Mesodermal cell (in vitro differentiated cells): ENCODE data around the gene PDE2A.

Source experiments
- H3K27ac ChIP-seq: 2 replicates; pipeline ENCODE4 v1.7.0; 2013; ENCODE audit warnings: mild to moderate bottlenecking, low read depth, low read length, moderate library complexity; ENCODE audit not compliant: severe bottlenecking
- H3K36me3 ChIP-seq: 2 replicates; pipeline ENCODE4 v1.7.1; 2013; ENCODE audit warnings: mild to moderate bottlenecking, low read length, moderate library complexity; ENCODE audit not compliant: control insufficient read depth, insufficient read depth
- H3K4me1 ChIP-seq: one replicate; pipeline ENCODE4 v1.7.1; 2013; ENCODE audit warnings: mild to moderate bottlenecking, low read length; ENCODE audit not compliant: insufficient read depth, control insufficient read depth, poor library complexity, severe bottlenecking
- H3K4me3 ChIP-seq: 2 replicates; pipeline ENCODE4 v1.7.0; 2013; ENCODE audit warnings: low read length, control low read depth, mild to moderate bottlenecking; ENCODE audit not compliant: insufficient read depth, poor library complexity, severe bottlenecking; ENCODE audit errors: extremely low read depth
- H3K9me3 ChIP-seq: 2 replicates; pipeline ENCODE4 v1.7.1; 2013; ENCODE audit warnings: mild to moderate bottlenecking, low read length, moderate library complexity; ENCODE audit not compliant: control insufficient read depth
- WGBS, 2 experiments: methylation state at CpG; one replicate each; pipeline ENCODE4 v1.1.5; 2013; ENCODE audit warnings: missing lambda C conversion rate in 2 of 2; ENCODE audit not compliant: insufficient coverage in 2 of 2; 5-methylcytosine and 5-hydroxymethylcytosine counted together

The PDE2A gene

DNA sequence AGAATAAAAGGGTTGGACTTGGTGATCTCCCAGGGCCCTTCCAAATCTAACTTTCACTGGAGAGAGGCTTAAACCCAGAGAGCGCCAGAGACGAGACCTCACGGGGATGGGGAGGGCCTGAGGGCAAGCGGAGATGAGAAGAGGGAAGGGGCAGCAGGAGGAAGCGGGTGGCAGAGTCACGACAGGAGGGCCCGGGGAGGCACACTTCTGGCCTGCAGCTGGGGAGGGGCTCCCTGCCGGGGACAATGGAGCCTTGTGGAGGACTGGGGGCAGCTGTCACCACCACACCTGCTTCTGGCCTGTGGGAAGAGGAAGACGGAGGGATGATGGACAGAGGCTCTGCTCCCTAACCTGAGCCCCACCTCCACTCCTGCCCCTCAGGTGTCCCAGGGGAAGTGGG is 40.2 kb downstream of the PDE2A start:
- H3K4me3 ChIP-seq: no peak overlapping the region
- no peak overlapping the region for H3K27ac ChIP-seq
- WGBS, 2 experiments: 68 to 93% methylated on average over 4 to 8 of the region's 9 CpGs
- no peaks in the 10 kb centered on the region for H3K36me3 ChIP-seq
- H3K4me1 ChIP-seq: peaks cover 46% of the 10 kb centered on the region
- H3K9me3 ChIP-seq: no peaks in the 10 kb centered on the region

- WGBS, 2 experiments: 60 to 92% methylated on average over 1 to 4 of the region's 4 CpGs
- Histone ChIP-seq H3K9me3 (no peaks in the 10 kb centered on the region), H3K27ac (peak overlapping the region; percentile 66)
Measured at GRCh38 chr11:72633068-72633467, 41.2 kb downstream of the PDE2A start.

GRCh38 chr11:72631806-72632731 is 42.2 kb downstream of the PDE2A start:
- 74 to 88% methylated on average over 12 to 17 of the region's 18 CpGs for WGBS, 2 experiments
- peak overlapping the region; percentile 66 for H3K27ac ChIP-seq
- H3K9me3 ChIP-seq: no peaks in the 10 kb centered on the region
- H3K4me1 ChIP-seq: peaks cover 40% of the 10 kb centered on the region
- H3K36me3 ChIP-seq: no peaks in the 10 kb centered on the region
- H3K4me3 ChIP-seq: no peak overlapping the region

More at GRCh38 chr11:72633068-72633467, 41.2 kb downstream of the PDE2A start:
- no peaks in the 10 kb centered on the region for H3K36me3 ChIP-seq
- H3K4me3 ChIP-seq: no peak overlapping the region
- peaks cover 46% of the 10 kb centered on the region for H3K4me1 ChIP-seq

- H3K4me1 ChIP-seq: peaks cover 38% of the 10 kb centered on the region
- no peak overlapping the region for H3K4me3 ChIP-seq
- H3K9me3 ChIP-seq: no peaks in the 10 kb centered on the region
- H3K27ac ChIP-seq: no peak overlapping the region
- 90 to 92% methylated on average over 15 to 16 of the region's 16 CpGs for WGBS, 2 experiments
- no peaks in the 10 kb centered on the region for H3K36me3 ChIP-seq
Measured at GRCh38 chr11:72630104-72630852, 43.9 kb downstream of the PDE2A start.

- Histone ChIP-seq H3K27ac (no peak overlapping the region), H3K36me3 (no peaks in the 10 kb centered on the region), H3K4me1 (peaks cover 35% of the 10 kb centered on the region), H3K4me3 (no peak overlapping the region), H3K9me3 (no peaks in the 10 kb centered on the region)
- 89 to 93% methylated on average over 4 to 5 of the region's 5 CpGs for WGBS, 2 experiments
Measured at GRCh38 chr11:72629266-72629665, 45.0 kb downstream of the PDE2A start.

DNA sequence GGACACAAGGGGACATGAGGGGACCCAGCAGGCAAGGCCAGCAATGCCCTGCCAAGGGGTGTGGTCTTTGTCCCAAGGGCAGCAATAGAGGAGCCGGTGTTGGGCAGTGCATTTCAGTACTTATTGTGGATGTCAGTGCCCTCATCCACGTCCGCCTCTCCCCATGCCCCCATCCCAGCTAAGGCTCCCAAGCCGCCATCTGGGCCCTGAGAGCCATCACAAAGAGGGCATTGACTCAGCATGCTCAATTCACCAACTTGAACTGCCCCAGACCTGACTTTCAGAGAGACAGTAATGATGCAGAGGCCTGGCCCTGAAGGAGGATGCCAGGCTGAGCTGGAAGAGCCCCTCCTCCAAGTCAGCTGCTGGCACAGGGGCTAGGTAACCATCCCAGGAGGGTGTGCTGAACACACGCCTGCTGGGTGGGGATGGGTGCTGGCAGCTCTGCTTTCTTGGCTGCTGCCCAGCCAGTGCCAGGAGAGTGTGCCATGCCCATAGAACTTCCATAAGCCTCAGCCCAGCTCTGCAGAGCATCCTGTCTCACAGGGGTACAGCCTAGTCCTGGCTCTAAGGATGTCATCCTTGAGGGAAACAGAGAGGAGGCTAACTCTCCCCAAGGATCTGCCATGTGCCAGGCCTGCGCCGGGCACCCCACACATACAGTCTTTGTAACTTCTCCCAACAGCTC is 46.5 kb downstream of the PDE2A start:
- Histone ChIP-seq H3K36me3 (no peaks in the 10 kb centered on the region), H3K4me3 (no peak overlapping the region), H3K9me3 (no peaks in the 10 kb centered on the region), H3K27ac (no peak overlapping the region), H3K4me1 (peaks cover 27% of the 10 kb centered on the region)
- WGBS, 2 experiments: 90 to 100% methylated on average over 3 of the region's 7 CpGs

DNA sequence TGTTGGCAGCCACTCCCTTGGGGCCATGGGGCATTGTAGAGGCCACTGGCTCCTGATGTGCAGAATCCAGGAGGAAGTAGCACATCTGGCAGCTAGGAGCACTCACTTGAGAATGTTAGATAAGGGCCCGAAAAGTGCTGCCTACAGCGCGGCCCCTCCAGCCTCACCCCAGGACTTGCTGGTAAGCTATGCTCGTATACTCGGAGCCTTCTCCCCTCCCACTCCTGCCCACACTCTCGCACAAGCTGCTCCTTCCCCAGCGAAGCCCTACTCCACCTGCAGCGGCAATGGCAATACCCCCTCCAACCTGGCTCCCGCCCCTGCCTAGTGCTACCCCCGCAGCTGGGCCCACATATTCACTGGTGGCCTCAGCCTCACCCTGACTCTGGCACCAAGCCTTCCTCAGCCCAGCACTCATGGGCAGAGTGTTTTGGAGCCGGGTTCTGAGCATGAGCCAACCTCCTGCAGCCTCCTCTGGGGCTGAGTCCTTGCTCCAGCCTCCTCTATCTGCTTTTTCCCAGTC is 47.7 kb downstream of the PDE2A start:
- H3K27ac ChIP-seq: no peak overlapping the region
- WGBS, 2 experiments: 82 to 92% methylated on average over 8 to 11 of the region's 11 CpGs
- no peaks in the 10 kb centered on the region for H3K9me3 ChIP-seq

DNA sequence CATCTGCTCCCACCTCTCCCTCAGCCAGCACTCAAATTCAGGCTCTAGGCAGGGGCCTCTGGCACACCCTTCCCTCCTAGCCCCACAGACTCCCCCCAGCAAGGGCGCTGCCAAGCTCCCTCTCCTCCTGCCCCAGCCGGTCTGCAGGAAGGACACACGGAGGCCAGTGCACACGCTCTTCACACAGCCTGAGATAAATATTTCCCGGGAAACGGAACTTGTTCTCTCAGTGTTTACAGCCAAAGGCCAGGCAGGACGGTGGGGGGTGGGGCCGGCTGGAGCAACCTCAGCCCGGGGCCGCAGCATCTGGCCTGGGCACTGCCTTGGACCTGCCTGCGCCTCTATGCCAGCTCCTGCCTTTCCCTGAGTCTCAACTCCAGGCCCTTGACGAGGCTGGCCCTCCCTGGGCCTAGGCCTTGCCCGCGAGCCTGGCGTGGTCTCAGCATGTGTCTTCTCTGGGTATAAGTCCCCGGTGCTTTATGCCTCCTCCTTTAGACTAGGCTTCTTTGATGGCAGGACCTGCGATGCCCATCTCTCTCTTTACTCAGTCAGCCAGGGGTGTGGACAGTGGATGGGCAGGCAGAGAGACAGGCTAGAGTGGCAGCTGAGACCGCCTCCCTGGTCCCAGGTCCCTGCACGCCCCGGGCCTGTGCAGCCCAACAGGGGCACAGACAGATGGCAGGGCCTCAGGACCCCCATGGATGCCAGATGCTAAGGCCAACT is 48.4 kb downstream of the PDE2A start:
- Histone ChIP-seq H3K36me3 (no peaks in the 10 kb centered on the region), H3K27ac (peak overlapping the region; percentile 33), H3K4me3 (no peak overlapping the region), H3K4me1 (peaks cover 14% of the 10 kb centered on the region), H3K9me3 (no peaks in the 10 kb centered on the region)
- 64 to 78% methylated on average over 11 to 20 of the region's 20 CpGs for WGBS, 2 experiments

More for the DNA sequence above, 47.7 kb downstream of the PDE2A start:
- Histone ChIP-seq H3K36me3 (no peaks in the 10 kb centered on the region), H3K4me1 (peaks cover 17% of the 10 kb centered on the region), H3K4me3 (no peak overlapping the region)

DNA sequence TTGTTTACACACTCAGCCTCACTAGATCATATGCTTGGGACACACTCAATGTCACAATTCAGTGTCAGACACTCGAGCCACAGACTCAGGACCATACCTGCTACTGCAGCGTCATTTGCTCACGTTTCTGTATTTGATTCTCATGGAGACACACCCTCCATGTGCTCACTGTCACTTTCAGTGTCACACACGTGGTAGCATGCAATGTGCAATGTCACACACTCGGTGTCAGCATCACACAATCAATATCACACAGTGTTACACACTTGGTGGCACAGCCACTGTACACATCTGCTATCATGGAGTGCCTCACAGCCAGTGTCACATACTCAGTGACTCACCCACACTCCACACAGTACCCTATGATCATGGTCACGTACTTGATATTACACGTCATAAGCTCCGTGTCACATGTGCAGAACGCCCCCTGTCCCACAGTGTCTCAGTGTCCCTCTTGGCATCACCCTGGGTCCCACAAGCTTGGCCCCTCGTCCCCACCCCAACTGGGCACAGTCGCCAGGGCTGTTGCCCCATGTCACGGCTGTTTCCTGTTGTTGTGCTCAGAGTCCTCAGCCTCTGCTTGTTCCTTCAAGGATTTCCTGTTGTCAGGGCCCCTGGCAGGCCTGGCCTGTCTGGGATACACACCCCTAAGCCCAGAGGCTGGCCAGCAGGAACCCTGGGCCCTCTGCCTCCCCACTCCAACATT is 49.6 kb downstream of the PDE2A start:
- Histone ChIP-seq H3K4me3 (no peak overlapping the region), H3K4me1 (peaks cover 14% of the 10 kb centered on the region), H3K9me3 (no peaks in the 10 kb centered on the region), H3K27ac (peak overlapping the region; percentile 33), H3K36me3 (no peaks in the 10 kb centered on the region)
- WGBS, 2 experiments: 87 to 89% methylated on average over 12 of the region's 12 CpGs
